GM19467 (cell line): Measurements from ENCODE around the gene HDAC11.

ENCODE experiments used
- ATAC-seq: cut with Tn5 transposase; IDR thresholded peaks from one replicate; pipeline ENCODE4 v1.9.1; 2021; ENCODE audit warnings: mild to moderate bottlenecking, moderate library complexity; ENCODE audit not compliant: unreplicated experiment

Gene HDAC11

DNA sequence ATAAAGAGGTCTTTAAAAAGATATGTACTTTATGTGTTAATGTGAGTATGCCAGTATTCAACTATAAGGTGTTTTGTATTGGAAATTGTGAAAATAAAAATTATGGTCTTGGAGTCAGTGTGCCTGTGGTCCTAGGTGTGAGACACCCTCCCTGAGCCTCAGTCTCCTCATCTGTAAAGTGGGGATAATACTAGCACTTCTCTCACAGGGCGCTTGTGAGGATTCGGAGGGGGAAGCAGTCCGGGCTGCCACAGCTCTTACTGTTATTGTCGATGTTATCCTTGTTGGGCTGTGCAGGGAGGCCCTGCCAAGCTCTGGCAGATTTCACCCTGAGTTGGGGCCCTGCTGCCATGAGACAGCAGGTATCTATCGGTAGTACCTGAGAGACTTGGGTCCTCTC, 42.1 kb downstream of the HDAC11 start:
- ATAC-seq, result no peak

DNA sequence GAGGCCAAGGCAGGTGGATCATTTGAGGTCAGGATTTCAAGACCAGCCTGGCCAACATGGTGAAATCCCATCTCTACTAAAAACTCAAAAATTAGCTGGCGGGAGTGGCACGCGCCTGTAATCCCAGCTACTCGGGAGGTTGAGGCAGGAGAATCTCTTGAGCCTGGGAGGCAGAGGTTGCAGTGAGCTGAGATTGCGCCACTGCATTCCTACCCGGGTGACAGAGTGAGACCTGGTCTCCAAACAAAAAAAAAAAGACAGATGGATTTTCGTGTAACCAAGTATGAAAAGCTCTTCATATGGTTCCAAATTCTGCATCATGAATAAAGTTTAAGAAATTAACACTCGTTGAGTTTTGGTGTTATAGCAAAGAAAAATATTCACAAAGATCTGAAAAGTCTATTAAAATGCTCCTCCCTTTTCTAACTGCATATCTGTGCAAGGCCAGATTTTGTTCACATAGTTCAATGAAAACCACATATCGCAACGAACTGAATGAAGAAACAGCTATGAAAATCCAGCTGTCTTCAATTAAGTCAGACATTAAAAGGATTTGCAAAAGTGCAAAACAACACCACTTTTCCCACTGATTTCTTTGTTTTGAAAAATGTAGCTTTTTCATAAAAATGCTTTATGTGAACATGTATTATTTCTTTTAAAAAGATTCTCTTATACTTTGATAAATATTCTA, 45.0 kb downstream of the HDAC11 start:
- no peak for ATAC-seq

DNA sequence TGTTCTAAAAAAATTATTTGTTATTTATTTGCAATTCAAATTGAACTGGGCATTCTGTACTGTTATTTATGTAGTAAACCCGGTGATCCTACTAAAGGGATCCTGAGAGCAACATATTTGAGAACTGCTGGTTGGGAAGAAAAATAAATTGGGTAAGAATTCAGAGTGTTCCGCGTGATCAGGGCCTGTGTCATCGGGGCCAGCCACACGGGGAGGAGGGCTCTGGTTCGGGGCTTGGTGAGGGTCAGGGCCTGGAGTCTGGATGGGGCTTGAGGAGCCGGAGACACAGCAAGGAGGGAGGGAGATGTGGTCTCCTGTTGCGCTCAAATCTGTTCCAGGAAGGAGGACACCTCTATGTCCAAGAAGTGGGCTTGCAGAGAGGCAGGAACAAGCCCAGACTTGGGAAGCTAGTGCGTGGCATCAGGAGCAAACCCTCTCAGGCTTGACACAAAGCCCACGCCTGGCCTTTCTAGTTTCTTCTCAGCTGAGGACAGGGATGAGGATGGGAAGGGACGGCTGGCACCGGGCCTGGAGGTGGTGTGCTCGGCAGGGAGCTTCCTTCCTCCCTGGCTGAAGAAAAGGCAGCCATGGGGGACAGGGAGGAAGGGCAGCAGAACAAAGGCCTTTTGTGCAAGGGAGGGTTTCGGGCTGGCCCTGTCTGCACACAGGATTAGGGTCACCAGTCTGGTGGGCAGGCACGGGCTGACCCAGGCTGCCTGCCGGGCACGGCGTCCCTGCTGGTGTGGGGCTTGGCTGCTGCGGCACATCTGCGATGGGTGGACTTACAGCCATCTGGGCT, 45.9 kb downstream of the HDAC11 start:
- no peak for ATAC-seq

DNA sequence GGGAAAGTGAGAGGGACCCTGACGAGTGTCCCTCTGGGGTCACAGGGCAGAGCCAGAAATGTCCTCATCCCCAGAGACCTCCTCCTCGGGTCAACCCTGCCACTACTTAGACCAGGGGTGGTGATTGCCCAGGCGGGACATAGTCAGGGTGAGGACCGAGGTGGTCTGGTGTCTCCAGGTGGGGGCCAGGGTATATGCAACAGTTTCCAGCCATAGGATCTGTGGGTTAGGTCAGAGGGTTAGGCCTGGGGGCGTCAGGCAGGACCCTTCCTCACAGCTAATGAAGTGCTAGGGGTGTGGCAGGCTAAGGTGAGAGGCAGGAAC, 46.5 kb downstream of the HDAC11 start:
- ATAC-seq, result no peak

DNA sequence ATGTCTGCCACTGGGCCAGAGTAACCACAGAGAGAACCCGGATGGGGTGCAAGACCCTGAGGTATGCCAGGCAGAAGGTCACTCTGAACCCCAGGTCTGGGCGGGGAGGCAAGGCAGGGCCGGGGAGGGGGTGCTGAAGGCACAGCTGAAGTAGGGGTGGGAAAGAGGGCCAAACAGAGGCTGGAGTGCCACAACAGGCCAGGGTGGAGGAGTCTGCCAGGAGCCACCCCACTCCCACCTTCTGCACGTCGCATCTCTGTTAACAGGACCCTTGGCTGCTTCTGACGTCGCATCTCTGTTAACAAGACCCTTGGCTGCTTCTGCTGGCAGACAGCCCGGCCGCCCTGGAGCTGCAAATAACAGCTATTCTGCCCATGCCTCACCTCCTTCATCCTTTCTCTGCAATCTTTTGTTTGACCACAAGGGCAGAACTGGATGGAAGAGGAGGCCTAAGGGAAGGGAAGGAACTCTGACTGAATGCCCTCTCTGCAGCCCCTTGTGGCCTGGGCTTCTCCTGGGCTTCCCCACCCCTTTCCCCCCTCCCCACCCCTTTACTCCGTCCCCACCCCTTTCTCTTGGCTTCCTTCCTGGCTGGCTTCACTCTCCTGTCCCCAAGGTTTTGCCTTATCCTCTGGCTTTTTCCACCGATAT, 48.2 kb downstream of the HDAC11 start:
- ATAC-seq, result no peak

DNA sequence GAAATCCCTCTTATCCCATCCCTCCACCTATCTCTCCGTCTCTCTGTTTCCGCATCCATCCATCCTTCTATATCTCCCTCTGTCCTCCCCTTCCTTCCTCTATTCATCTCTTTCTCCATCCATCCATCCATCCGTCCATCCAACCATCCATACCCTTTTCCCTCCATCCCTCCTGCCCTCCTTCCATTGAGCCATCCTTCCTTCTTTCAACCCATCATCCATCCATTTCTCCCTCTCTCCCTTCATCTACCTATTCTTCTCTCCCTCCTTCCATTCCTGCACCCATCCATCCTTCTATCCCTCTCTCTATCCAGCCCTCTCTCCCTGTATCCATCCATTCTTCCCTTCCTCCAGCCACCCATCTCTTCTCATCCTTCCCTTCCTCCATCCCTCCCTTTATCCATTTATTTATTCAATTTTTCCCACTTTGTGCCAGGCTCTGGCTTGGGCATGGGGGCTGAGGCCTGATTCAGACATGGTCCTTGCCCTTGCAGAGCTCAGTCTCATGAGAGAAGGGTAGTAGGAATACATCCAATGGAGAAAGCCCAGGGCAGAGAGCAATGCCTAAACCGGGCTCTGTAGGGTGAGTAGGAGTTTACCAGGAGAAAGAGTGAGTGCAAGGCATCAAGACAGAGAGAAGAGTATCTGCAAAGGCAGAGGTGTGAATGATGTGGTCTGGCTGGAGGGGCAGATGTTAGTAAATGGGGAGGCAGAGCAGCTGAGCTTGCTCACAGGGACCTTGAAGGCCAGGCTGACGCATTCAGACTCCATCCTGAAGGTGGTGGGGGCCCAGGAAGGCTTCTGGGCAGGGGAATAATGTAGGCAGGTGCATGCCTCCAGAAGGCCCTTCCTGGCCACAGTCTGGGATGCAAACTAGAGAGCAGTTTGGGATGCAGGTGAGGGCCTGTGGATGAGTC, 49.3 kb downstream of the HDAC11 start:
- no peak for ATAC-seq

DNA sequence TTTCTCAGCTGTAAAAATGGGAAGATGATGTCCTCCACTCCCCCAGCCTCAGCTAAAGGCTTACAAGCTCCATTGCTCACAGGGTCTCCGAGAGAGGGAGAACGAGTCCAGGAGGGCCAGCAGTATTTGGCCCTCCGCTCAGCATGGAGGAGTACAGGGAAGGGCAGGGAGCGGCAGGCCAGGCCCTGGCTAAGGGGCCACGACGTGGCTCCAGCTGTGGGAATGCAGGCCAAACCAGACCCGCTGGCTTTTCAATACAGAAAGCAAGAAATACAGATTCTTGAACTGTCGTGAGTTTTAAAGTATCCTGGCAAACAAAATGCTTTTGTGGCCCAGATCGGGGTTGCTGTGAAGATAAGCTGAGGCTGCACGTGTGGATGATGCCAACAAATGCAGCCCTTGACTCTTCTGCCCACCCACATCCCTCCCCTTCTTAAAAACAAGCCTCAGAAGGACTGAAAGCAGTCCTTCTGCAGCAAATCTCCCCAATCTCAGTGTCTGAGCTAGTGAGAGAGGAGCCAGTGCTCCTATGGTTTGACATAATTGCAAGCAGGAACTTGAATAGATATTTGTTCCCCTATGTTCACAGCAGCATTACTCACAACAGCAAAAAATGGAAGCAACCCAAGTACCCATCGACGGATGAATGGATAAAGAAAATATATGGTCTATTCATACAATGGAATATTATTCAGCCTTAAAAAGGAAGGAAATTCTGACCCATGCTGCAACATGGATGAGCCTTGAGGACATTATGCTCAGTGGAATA, 50.3 kb downstream of the HDAC11 start:
- ATAC-seq, result no peak

DNA sequence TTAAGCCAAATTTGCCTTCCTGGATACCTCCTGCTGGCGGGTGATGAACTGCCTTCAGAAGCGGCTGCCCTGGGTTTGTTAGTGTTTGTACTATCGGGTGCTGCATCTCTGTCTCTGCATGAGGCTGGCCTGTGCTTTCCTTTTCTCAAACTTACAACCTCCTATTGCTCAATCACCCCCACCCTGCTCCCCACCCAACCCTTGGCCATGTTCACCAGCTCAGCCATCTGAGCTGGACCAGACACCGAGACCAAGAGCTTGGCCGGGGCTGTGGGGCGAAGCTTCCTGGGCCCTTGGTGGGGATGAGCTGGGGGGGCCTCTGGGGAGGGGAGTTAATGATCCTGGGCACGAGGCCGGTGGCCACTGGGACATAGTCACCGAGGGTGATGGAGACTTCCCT, 52.0 kb downstream of the HDAC11 start:
- ATAC-seq, result no peak

DNA sequence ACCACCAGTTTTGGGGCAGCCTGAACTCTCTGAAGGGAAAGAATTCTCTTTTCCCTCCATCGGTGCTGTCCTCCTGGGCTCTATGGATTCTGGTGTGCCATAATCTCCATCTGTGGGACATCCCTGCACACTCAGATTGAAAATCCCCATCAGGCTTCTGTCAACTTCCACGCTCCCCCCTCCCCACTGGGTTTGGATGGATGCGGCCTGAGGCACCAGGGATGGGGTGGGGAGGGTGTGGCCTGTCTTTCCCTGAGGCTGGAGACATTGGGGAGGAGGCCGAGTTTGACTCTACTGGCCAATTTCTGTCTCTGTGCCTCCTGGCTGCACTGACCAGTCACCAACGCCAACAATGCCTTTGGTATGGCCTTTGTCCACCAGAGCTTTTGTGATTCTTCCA, 52.5 kb downstream of the HDAC11 start:
- no peak for ATAC-seq

DNA sequence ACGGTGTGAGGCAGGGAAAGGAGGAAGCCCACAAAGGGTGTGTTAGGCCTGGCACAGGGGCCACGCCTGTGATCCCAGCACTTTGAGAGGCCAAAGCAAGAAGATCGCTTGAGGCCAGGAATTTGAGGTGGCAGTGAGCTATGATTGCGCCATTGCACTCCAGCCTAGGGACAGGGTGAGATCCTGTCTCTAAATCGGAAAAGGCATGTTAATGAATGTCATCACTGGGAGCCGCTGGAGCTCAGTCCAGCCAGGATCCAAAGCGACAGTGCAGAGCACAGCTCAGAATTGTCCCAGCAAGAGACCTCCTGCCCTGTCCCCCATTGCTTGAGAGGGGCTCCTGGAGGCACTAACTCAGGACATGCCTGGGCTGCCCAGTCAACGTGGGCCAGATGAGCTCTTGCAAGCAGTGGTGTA, 53.8 kb downstream of the HDAC11 start:
- ATAC-seq, result no peak

DNA sequence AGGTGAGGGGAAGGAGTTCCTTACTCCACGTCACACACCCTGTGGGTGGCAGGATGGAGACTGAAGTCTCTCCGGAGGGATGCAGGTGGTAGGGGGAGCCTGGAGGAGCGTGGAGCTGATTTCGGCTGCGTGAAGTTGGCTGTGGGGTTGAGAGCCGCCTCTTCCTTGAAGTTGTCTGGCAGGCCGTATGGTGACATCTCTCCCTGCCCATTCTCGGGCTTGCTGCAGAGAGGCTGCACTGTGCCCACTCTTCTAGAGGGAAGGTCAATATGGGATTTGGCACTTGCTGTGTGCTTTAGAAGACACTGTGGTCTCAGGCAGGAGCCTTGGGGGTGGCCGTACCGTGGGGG, 55.4 kb downstream of the HDAC11 start:
- no peak for ATAC-seq

DNA sequence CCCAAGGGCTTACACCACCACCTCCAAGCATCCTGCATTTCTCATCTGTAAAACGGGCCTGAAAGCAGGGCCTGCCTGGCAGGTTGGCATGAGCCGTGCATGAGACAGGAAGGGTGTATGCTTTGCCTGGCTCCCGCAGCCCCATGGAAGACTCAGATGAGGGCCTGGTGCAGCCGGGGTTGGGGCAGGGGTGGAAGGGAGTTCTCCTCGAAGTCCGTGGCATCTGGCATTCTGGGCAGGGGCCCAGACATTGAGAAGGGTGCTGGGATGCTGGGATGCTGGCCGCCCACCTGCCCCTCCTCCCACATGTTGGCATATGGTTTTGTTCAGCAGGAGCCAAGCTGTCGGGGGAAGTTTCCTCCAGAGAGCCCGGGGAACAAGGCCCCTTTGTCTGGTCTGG, 55.8 kb downstream of the HDAC11 start:
- no peak for ATAC-seq

DNA sequence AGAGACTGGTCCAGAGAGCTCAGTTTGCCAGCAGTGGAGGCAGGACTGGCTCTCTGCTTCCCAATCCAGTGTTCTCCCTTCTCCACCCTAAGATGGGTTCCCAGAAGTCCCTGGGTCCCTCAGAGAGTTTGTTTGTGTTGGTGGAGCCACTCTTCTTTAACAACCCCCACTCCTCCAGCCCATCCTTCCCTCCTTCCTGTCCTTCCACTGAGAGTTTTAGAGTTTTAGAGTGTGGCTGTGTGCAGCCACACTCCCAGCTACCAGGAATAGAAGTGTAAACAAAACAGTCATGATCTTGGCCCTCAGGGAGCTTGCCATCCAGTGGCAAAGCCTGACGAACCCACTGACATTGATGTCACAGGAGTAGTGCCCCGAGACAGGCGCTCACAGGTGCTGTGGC, 56.3 kb downstream of the HDAC11 start:
- ATAC-seq, result no peak

DNA sequence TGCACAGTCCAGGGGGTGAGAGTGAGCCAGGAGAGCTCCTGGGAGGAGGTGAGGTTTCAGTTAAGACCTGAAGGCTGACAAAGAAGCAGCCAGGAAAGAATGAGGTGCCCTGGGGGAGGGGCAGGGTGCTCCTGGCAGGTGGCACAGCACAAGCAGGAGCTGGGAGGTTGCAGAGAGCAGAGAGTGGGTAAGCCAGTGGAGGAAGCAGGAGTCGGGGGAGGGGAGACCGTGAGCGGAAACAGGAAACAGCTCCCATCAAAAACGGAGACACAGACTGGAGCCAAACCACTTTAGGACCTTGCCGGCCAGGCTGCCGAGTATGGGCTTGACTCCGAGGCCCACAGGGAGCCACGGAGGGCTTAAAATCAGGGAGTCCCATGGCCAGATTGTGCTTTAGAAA, 56.7 kb downstream of the HDAC11 start:
- ATAC-seq, result no peak

DNA sequence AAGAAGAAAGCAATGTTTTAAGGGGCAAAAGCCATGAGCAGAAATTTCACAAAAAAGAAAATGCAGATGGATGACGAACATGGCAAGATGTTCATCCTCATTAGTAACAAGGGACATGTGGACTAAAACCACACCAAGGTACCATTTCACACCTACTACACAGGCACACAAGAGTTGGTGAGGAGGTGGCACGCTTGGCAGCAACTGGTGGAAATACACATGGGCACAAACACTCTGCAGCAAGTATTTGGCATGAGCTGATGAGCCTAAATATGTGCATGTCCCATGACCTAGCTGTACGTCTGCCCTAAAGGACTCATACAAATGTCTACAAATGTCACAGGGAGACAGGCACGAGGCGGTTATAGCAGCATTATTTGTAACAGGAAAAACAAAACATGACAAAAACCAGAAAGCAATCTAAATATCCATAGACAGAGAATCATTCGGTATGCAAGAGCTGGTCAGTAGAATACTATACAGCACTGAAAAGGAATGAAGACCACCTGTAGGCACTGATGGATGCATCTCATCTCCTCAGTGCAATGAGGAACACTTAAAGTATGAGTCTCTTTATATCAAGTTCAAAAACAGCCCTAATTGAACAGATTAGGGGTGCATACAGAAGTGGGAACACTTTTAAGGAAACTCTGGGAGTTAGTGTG, 57.3 kb downstream of the HDAC11 start:
- ATAC-seq, result no peak

DNA sequence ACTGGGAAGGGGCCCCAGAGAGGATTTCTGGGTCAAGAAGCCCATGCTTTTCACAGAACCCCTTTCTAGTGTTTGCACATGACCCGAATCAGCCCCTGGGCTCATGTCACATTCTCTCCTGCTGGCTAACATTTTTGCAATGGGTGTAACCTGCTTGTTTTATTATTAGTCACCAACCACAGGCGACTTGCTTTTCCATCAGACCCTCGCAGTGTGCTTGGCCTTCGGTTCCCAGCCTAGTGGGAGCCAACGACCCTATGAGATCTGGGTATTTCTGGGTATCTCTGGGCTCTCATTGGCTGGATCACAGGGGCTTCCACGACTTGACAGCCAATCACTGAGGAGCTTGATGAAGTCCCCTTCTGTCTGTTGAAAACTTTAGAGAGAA, 57.8 kb downstream of the HDAC11 start:
- no peak for ATAC-seq

DNA sequence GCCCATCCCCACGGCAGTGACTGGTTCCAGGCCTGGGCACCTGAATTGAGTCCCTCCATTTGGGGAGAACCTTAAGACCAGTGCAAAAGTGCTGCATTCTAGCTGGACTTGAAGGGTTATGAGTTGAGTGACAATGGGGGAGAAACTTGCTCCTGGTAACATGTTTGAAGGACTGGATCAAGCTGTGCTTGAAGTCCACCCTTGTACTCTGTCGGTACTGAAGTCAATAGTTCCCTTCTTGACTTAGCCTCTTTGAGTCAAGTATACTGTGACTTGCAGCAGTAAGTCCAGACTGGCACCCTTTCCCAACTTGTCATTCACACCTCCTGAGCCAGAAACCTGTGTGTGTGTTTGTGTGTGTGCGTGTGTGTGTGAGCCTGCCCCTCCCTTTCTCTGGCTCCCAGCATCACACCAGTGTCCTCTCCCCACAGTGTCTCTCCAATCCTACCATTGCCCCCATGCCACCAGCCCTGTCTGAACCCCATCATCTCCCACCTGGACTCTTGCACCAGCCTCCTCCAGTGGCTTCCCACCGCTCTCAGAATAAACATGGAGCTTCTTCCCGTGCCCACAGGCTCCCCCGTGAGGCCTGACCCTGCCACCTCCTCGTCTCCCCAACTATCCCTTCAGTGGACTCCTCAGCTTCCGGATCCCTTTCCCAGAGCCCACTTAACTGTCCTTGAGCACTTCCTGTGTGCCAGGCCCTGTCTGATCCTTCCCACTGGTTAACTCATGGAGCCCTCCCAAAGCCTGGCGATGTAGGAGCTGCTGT, 58.6 kb downstream of the HDAC11 start:
- no peak for ATAC-seq

DNA sequence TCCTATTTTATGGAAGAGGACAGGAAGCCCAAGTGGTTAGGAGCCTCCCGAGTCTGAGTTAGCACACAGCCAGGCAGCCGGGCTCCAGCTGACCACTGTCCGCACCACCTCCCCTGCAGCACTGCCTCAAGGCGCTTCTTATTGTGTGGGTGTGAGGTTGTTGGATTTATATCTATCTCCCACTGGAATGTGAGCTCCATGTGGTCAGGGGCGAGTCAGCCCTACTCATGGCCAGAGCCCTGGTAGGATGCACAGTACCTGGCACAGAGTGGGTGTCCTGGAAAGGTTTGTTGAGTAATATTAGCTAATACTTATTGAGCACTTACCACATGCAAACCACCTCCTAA, 59.2 kb downstream of the HDAC11 start:
- ATAC-seq, result no peak

DNA sequence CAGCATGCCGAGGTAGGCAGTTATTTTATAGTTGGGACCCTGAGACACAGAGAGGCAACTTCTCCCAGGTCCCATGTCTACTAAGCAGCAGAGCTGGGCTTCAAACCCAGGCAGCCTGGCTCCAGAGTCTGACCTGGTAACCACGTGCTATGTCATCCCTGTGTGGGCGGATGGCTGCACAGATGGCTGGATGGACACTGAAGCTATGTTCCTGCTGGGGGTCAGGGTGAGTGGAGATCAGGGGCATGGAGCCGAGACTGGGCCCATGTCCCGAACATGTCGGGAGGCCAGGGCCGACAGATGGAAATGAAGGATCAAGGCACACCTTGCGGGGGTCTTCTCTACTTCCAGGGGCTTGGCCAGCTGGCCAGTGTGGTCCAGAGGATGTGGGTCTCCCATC, 59.6 kb downstream of the HDAC11 start:
- no peak for ATAC-seq
